OCI-LY7 (cell line): ENCODE measurements around the gene PLXNA3. TPM values are rescaled to one million over a fixed set of nuclear protein-coding genes. Genes with fewer than 3 reads are reported as not detected.

Experiments used
- BruUV-seq: library from RNA; stranded (reverse); fragments of 400-500 nt; replicated peaks from 2 replicates; lab custom pipeline; 2021; lab: Mats Ljungman, UMichigan
- CTCF ChIA-PET: fragments of 300-600 bp; sonication (Branson Sonifier 250); formaldehyde crosslinking; loops from one replicate; lab custom pipeline; 2022; ENCODE audit warnings: antibody characterized with exemption; ENCODE audit not compliant: unreplicated experiment; lab: Charles Lee
- POLR2A ChIA-PET: fragments of 300-600 bp; sonication (Branson Sonifier 250); formaldehyde crosslinking; loops from one replicate; lab custom pipeline; 2022; ENCODE audit warnings: antibody characterized with exemption; lab: Charles Lee
- DNase-seq: peaks from one replicate; pipeline ENCODE4 v3.0.0-alpha.2; 2015; ENCODE audit warnings: low spot score
- H2AFZ ChIP-seq: fragments of 200-600 bp; sonication (generic), shearing (Covaris generic); 2 replicates; pipeline ENCODE4 v1.6.1; 2014; ENCODE audit warnings: mild to moderate bottlenecking, antibody characterized with exemption, low read length, moderate library complexity
- H3K27ac ChIP-seq: fragments of 200-600 bp; sonication (generic); 2 replicates; pipeline ENCODE4 v1.5.1; 2014; ENCODE audit warnings: mixed run types, low read depth, mild to moderate bottlenecking, moderate library complexity, low read length, inconsistent platforms; ENCODE audit not compliant: poor library complexity, severe bottlenecking
- H3K36me3 ChIP-seq: fragments of 200-600 bp; sonication (generic); 2 replicates; pipeline ENCODE4 v1.6.1; 2014; ENCODE audit warnings: mild to moderate bottlenecking, antibody characterized with exemption, low read length, moderate library complexity, mixed read lengths; ENCODE audit not compliant: insufficient read depth
- H3K4me1 ChIP-seq: fragments of 200-600 bp; sonication (generic); 2 replicates; pipeline ENCODE4 v1.5.1; 2014; ENCODE audit warnings: mild to moderate bottlenecking, low read length; ENCODE audit not compliant: insufficient read depth, poor library complexity, severe bottlenecking
- H3K4me2 ChIP-seq: fragments of 200-600 bp; sonication (generic); 2 replicates; pipeline ENCODE4 v1.6.1; 2014; ENCODE audit warnings: mild to moderate bottlenecking, low read length
- H3K4me3 ChIP-seq: fragments of 200-600 bp; sonication (generic); 2 replicates; pipeline ENCODE4 v1.5.1; 2014; ENCODE audit warnings: mild to moderate bottlenecking, low read depth, low read length; ENCODE audit not compliant: poor library complexity, severe bottlenecking
- H3K79me2 ChIP-seq: fragments of 200-600 bp; sonication (generic); 2 replicates; pipeline ENCODE4 v1.6.1; 2016; ENCODE audit warnings: low read depth, mild to moderate bottlenecking, low read length, moderate library complexity, mixed read lengths; ENCODE audit not compliant: insufficient read depth
- H3K9me2 ChIP-seq: fragments of 200-600 bp; sonication (generic); 2 replicates; pipeline ENCODE4 v1.6.1; 2016; ENCODE audit warnings: mild to moderate bottlenecking, low read length, mixed read lengths; ENCODE audit not compliant: insufficient read depth
- H3K9me3 ChIP-seq: fragments of 200-600 bp; sonication (generic); 2 replicates; pipeline ENCODE4 v1.6.1; 2014; ENCODE audit warnings: mild to moderate bottlenecking, mixed run types, low read length, mixed read lengths
- H4K20me1 ChIP-seq: fragments of 200-600 bp; sonication (generic); 2 replicates; pipeline ENCODE4 v1.6.1; 2014; ENCODE audit warnings: mild to moderate bottlenecking, antibody characterized with exemption, low read length, moderate library complexity, mixed read lengths; ENCODE audit not compliant: insufficient read depth
- CTCF ChIP-seq: fragments of 200-600 bp; sonication (generic); conservative IDR thresholded peaks from 2 replicates; pipeline ENCODE4 v1.5.1; 2014; ENCODE audit warnings: mild to moderate bottlenecking, antibody characterized with exemption, low read length, moderate library complexity, mixed read lengths
- EZH2phosphoT487 ChIP-seq: fragments of 200-600 bp; sonication (generic); IDR thresholded peaks from 2 replicates; pipeline ENCODE4 v1.6.1; 2018; ENCODE audit warnings: low read depth, borderline replicate concordance, mild to moderate bottlenecking, mixed run types, antibody characterized with exemption, low read length, moderate library complexity, mixed read lengths
- intact Hi-C: fragments of 100-400 bp; cut with micrococcal nuclease; formaldehyde crosslinking; loops from one replicate; pipeline ENCODE4 v1.10.0; 2022; ENCODE audit not compliant: unreplicated experiment
- total RNA-seq, 2 experiments: library from RNA; depleted of rRNA in 1 of 2; stranded (reverse); fragments of >200 nt in 1 of 2; shearing (Covaris generic) in 1 of 2; gene quantifications; 2 replicates each; pipeline ENCODE4 v1.2.3, GENCODE V29; 2014 to 2022

Gene PLXNA3
- total RNA-seq, 2 experiments from 2014 or later, result 5.6 to 8.0 TPM

GRCh38 chrX:154506483-154507332 lies 48.6 kb downstream of the PLXNA3 start:
- ChIA-PET CTCF (no interaction called here), POLR2A (no interaction called here)
- H4K20me1 ChIP-seq, result no peaks in the 10 kb centered on the region
- H2AFZ ChIP-seq, result no peak overlapping the region
- no peaks in the 10 kb centered on the region for H3K9me3 ChIP-seq
- no TSS peak for BruUV-seq
- H3K4me1 ChIP-seq, result no peaks in the 10 kb centered on the region
- TF ChIP-seq EZH2phosphoT487 (no peak), CTCF (no peak)
- DNase-seq, result no peak
- H3K79me2 ChIP-seq, result no peaks in the 10 kb centered on the region
- intact Hi-C loops, result no loop called here
- H3K36me3 ChIP-seq, result peaks cover 9% of the 10 kb centered on the region
- H3K4me2 ChIP-seq, result no peak overlapping the region
- H3K4me3 ChIP-seq, result no peak overlapping the region
- no peaks in the 10 kb centered on the region for H3K9me2 ChIP-seq
- H3K27ac ChIP-seq, result no peak overlapping the region

DNA sequence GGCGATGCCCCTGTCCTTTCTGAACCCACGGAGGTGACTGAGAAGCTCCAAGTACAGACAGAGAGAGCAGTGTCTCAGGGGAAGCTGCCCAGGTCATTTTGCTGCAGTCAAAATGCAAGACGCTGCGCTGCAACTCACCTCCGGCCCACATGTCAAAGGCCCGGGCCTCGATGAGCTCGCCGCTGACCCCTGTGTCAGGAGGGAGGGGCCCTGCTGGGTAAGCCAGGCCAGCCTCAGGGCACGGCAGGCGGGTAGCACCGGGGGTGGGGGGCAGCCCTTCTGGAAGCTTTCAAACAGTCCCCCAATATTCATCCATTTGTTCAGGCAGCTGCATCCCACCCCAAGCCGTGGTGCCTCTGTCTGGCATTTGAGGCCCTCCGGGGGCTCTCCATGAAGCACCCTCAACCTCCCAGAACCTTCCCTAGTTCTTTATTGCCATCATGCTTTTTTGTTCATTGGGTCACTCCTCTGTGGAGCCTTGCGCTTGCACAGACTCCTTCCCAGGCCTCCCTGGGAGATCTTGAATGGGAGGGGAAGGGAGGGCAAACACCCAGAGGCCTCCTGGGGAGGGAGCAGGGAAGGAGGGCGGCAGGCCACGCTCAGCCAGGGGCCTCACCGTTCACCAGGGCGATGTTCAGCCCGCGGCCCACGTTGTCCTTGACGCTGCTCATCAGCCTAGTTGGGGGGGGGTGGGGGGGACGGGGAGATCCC lies 49.7 kb downstream of the PLXNA3 start:
- CTCF ChIA-PET, result no interaction called here
- Histone ChIP-seq H3K36me3 (peaks cover 9% of the 10 kb centered on the region), H3K27ac (no peak overlapping the region), H3K4me1 (no peaks in the 10 kb centered on the region), H3K9me3 (no peaks in the 10 kb centered on the region), H4K20me1 (no peaks in the 10 kb centered on the region), H3K9me2 (no peaks in the 10 kb centered on the region), H3K4me3 (no peak overlapping the region), H2AFZ (no peak overlapping the region), H3K79me2 (no peaks in the 10 kb centered on the region), H3K4me2 (no peak overlapping the region)
- POLR2A ChIA-PET, result no interaction called here
- TF ChIP-seq CTCF (no peak), EZH2phosphoT487 (no peak)
- intact Hi-C loops, result no loop called here
- BruUV-seq, result no TSS peak
- no peak for DNase-seq

DNA sequence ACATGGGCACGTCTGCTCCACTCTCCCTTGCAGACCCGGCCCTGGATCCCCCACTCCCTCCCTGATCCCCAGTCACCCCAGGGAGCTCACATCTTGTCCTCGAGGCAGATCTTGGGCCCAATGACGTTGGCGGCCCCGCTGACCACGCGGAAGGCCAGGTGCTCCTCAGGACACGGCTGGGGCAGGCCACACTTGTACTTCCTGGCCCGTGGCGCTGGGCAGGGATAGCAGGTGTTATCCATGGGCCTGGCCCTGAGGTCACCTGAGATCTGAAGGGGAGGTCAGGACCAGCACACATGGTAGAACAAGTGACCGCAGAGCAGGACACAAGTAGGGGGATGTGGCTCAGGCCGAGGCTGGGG lies 50.3 kb downstream of the PLXNA3 start:
- intact Hi-C loops, result no loop called here

More for the DNA sequence above, 50.3 kb downstream of the PLXNA3 start:
- no peaks in the 10 kb centered on the region for H3K9me3 ChIP-seq
- H3K36me3 ChIP-seq, result peaks cover 9% of the 10 kb centered on the region
- no peaks in the 10 kb centered on the region for H3K79me2 ChIP-seq
- H4K20me1 ChIP-seq, result no peaks in the 10 kb centered on the region
- no peak overlapping the region for H3K27ac ChIP-seq
- no peaks in the 10 kb centered on the region for H3K4me1 ChIP-seq
- TF ChIP-seq CTCF (no peak), EZH2phosphoT487 (no peak)
- DNase-seq, result no peak
- H3K4me2 ChIP-seq, result no peak overlapping the region
- H3K9me2 ChIP-seq, result no peaks in the 10 kb centered on the region
- H3K4me3 ChIP-seq, result no peak overlapping the region
- H2AFZ ChIP-seq, result no peak overlapping the region
- POLR2A ChIA-PET, result no interaction called here
- no TSS peak for BruUV-seq
- CTCF ChIA-PET, result no interaction called here
